ENCODE results near the gene COL4A6. TPM values are rescaled to one million over a fixed set of nuclear protein-coding genes. Genes with fewer than 3 reads are reported as not detected.

The COL4A6 gene
- total and polyA plus RNA-seq, 2 of the 4 experiments (the other 2 are of a cell fraction) = 0.36 to 0.74 TPM

GRCh38 chrX:108165383-108166111, 272.7 kb downstream of the COL4A6 start:
- Histone ChIP-seq H3K27ac (ENCODE audit: insufficient read depth, low read length) (no peak overlapping the region), H2BK20ac (ENCODE audit: low read depth, low read length) (no peak overlapping the region), H3K56ac (ENCODE audit: extremely low read depth, insufficient read depth, low read length) (no peak overlapping the region), H3K27me3 (ENCODE audit: control insufficient read depth, insufficient read depth, low read length) (peaks cover 3% of the 10 kb centered on the region; the same call in 1 of the 2 replicates), H2BK15ac (ENCODE audit: low read depth, low read length) (no peak overlapping the region), H2AK5ac (ENCODE audit: low read depth, low read length) (no peak overlapping the region), H3K9ac (ENCODE audit: low read depth, low read length) (no peak overlapping the region), H4K5ac (ENCODE audit: low read depth, low read length) (no peak overlapping the region; the same call in 1 of the 2 replicates), H3K9me1 (ENCODE audit: insufficient read depth, low read length) (no peaks in the 10 kb centered on the region), H3K4ac (ENCODE audit: low read depth, low read length) (no peak overlapping the region), H3K4me1 (ENCODE audit: control insufficient read depth, insufficient read depth, low read length) (no peaks in the 10 kb centered on the region; the same call in 1 of the 2 replicates), H3K14ac (replicated peaks; ENCODE audit: low read depth, low read length) (no peak overlapping the region), H4K8ac (ENCODE audit: low read depth in 2 of 2, low read length in 2 of 2) (0 out of 4 replicates have a peak overlapping the region, but pooled peaks of 1 of the 2 experiments have one; percentile 10), H4K91ac (ENCODE audit: insufficient read depth, low read depth, low read length) (no peak overlapping the region), H3K23ac (ENCODE audit: low read depth, low read length) (no peak overlapping the region), H3K79me1 (ENCODE audit: low read depth in 1 of 2, low read length in 2 of 2) (no peaks in the 10 kb centered on the region), H3K4me2 (ENCODE audit: low read depth, low read length) (no peak overlapping the region), H2BK5ac (ENCODE audit: low read depth, low read length, poor library complexity, severe bottlenecking) (no peak overlapping the region), H4K20me1 (ENCODE audit: insufficient read depth, low read length) (no peaks in the 10 kb centered on the region), H2AFZ (replicated peaks; ENCODE audit: low read length, poor library complexity) (peak overlapping the region; percentile 76), H3K9me3 (ENCODE audit: control insufficient read depth, insufficient read depth, low read length) (no peaks in the 10 kb centered on the region), H3K36me3 (ENCODE audit: control insufficient read depth, insufficient read depth, low read length) (no peaks in the 10 kb centered on the region), H3K18ac (ENCODE audit: low read depth, low read length) (no peak overlapping the region), H3K4me3 (ENCODE audit: insufficient read depth, low read depth, low read length) (no peak overlapping the region), H2AK9ac (replicated peaks; ENCODE audit: low read depth, low read length, poor library complexity) (no peak overlapping the region), H2BK120ac (ENCODE audit: low read depth, low read length) (no peak overlapping the region)
- TF ChIP-seq POLR2A (IDR thresholded peaks at IDR 0.05; ENCODE audit: low read depth, low read length) (no peak), RAD21 (IDR thresholded peaks at IDR 0.05; ENCODE audit: low read length) (peak; percentile 38), RCOR1 (IDR thresholded peaks at IDR 0.05; ENCODE audit: insufficient replicate concordance, low read length) (no peak), SMC3 (IDR thresholded peaks at IDR 0.05; ENCODE audit: low read depth, low read length) (peak; percentile 30; the same call in 1 of the 2 replicates)
- TF ChIP-seq, protein P1, sequence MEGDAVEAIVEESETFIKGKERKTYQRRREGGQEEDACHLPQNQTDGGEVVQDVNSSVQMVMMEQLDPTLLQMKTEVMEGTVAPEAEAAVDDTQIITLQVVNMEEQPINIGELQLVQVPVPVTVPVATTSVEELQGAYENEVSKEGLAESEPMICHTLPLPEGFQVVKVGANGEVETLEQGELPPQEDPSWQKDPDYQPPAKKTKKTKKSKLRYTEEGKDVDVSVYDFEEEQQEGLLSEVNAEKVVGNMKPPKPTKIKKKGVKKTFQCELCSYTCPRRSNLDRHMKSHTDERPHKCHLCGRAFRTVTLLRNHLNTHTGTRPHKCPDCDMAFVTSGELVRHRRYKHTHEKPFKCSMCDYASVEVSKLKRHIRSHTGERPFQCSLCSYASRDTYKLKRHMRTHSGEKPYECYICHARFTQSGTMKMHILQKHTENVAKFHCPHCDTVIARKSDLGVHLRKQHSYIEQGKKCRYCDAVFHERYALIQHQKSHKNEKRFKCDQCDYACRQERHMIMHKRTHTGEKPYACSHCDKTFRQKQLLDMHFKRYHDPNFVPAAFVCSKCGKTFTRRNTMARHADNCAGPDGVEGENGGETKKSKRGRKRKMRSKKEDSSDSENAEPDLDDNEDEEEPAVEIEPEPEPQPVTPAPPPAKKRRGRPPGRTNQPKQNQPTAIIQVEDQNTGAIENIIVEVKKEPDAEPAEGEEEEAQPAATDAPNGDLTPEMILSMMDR (conservative IDR thresholded peaks at IDR 0.05; ENCODE audit: low read depth, low read length) = peak; percentile 49
- ChIA-PET POLR2A (ENCODE audit: unreplicated experiment) (interaction anchor here (0.6 kb wide), 1 partner anchor 1382 kb away, joined by 3 read pairs; no protein-coding TSS in a partner anchor), CTCF (interaction anchor here (0.7 to 1.1 kb wide), 4 partner anchors 10 to 1219 kb away, joined by 3 to 4 read pairs (median 4); no protein-coding TSS in a partner anchor)
- no TSS peak for BruUV-seq (replicated peaks)
- ATAC-seq (ENCODE audit: low read depth) (peak; percentile 96), DNase-seq (peak; percentile 51)
- dilution Hi-C loops (cut with HindIII; ENCODE audit: low sequenced_read_pairs, unreplicated experiment) (no loop called here), in situ Hi-C loops (cut with MboI; ENCODE audit: low sequenced_read_pairs) (no loop called here), intact Hi-C loops (cut with micrococcal nuclease) (loop anchor here (10.0 kb wide), 1 partner anchor 139 kb away; no protein-coding TSS in a partner anchor)
- 55% methylated on average over 2 of the region's 7 CpGs; no CpG with 5 or more reads in 1 of the 2 experiments for WGBS, 2 experiments (ENCODE audit: extremely low coverage in 2 of 2, insufficient read length in 1 of 2)
